K562 (cell line): ENCODE data around the gene MRPL58. TPM values are rescaled to one million over a fixed set of nuclear protein-coding genes. Genes with fewer than 3 reads are reported as not detected.

ENCODE experiments used
- ATAC-seq: fragments of 200-7000 bp; cut with Tn5 transposase; 3 replicates; pipeline ENCODE4 v1.9.1; 2020; ENCODE audit warnings: moderate library complexity
- BruUV-seq: library from RNA; stranded (reverse); fragments of 400-500 nt; replicated peaks from 2 replicates; lab custom pipeline; 2021; lab: Mats Ljungman, UMichigan
- CTCF ChIA-PET: fragments of 300-600 bp; formaldehyde crosslinking; extraction: SDS; loops from one replicate; lab custom pipeline; 2021; ENCODE audit warnings: low intra/inter-chr PET ratio; lab: Yijun Ruan, JAX
- POLR2A ChIA-PET: fragments of 300-600, 350-650 bp; sonication (Branson Sonifier 250); formaldehyde crosslinking; extraction: SDS; loops from one replicate; lab custom pipeline; 2021; ENCODE audit warnings: antibody characterized with exemption, inconsistent platforms; lab: Yijun Ruan, JAX
- DNase-seq, 4 experiments: peaks; one replicate each; pipeline versions ENCODE4 v3.0.0 to v3.0.0-alpha.2; 2011 to 2018; ENCODE audit warnings: low spot score in 3 of 4, mixed read lengths in 3 of 4; ENCODE audit errors: extremely low read depth in 1 of 4
- FAIRE-seq: peaks from 2 replicates; lab custom pipeline; 2011; peaks lifted over from hg19 to GRCh38; lab: Jason Lieb, UNC
- H2AFZ ChIP-seq: 2 replicates; pipeline ENCODE4 v1.6.0; 2011; ENCODE audit warnings: low read depth, low read length, control low read depth, inconsistent platforms
- H3K27ac ChIP-seq: fragments of 200-600 bp; 3 replicates; pipeline ENCODE4 v1.8.0; 2011; ENCODE audit warnings: low read depth, mild to moderate bottlenecking, control low read depth, inconsistent platforms, low read length, moderate library complexity, mixed read lengths; ENCODE audit errors: extremely low read depth
- H3K27me3 ChIP-seq, 2 experiments: fragments of 300-600 bp in 1 of 2; 2 replicates in 1 of 2; 3 replicates in 1 of 2; pipeline versions ENCODE4 v1.6.0 to v1.8.0; 2011; ENCODE audit warnings: inconsistent platforms in 2 of 2, low read length in 2 of 2, mild to moderate bottlenecking in 1 of 2, mixed read lengths in 1 of 2, moderate library complexity in 1 of 2; ENCODE audit not compliant: control insufficient read depth in 2 of 2, insufficient read depth in 2 of 2
- H3K36me3 ChIP-seq: fragments of 300-600 bp; 3 replicates; pipeline ENCODE4 v1.8.0; 2011; ENCODE audit warnings: mild to moderate bottlenecking, low read length, inconsistent platforms; ENCODE audit not compliant: control insufficient read depth, insufficient read depth
- H3K4me1 ChIP-seq, 2 experiments: fragments of 200-600 bp in 1 of 2; replicated peaks in 1 of 2; 2 replicates in 1 of 2; 3 replicates in 1 of 2; pipeline versions ENCODE4 v1.5.1 to v1.8.0; 2011; ENCODE audit warnings: inconsistent platforms in 2 of 2, low read length in 2 of 2, mild to moderate bottlenecking in 1 of 2, mixed read lengths in 1 of 2, moderate library complexity in 1 of 2; ENCODE audit not compliant: control insufficient read depth in 2 of 2, insufficient read depth in 2 of 2
- H3K4me2 ChIP-seq: 2 replicates; pipeline ENCODE4 v1.6.1; 2011; ENCODE audit warnings: low read length, control low read depth, inconsistent platforms, mixed read lengths; ENCODE audit not compliant: insufficient read depth
- H3K4me3 ChIP-seq: fragments of 200-600 bp; sonication (generic), shearing (Covaris generic); 2 replicates; pipeline ENCODE4 v1.5.1; 2016; ENCODE audit warnings: control low read depth, inconsistent platforms
- H3K79me2 ChIP-seq: fragments of 200-600 bp; 3 replicates; pipeline ENCODE4 v1.8.0; 2011; ENCODE audit warnings: low read length, inconsistent platforms; ENCODE audit not compliant: control insufficient read depth, insufficient read depth
- H3K9ac ChIP-seq, 2 experiments: 2 replicates each; pipeline versions ENCODE4 v1.6.0 to v1.6.1; 2011; ENCODE audit warnings: low read depth in 2 of 2, low read length in 2 of 2, control low read depth in 1 of 2, inconsistent platforms in 1 of 2, mild to moderate bottlenecking in 1 of 2, mixed read lengths in 1 of 2; ENCODE audit not compliant: insufficient read depth in 1 of 2
- H3K9me1 ChIP-seq: one replicate; pipeline ENCODE4 v1.6.0; 2011; ENCODE audit warnings: inconsistent platforms, mild to moderate bottlenecking, low read length, moderate library complexity; ENCODE audit not compliant: control insufficient read depth, insufficient read depth
- H3K9me3 ChIP-seq: replicated peaks from 2 replicates; pipeline ENCODE4 v1.5.1; 2011; ENCODE audit warnings: low read depth, low read length, inconsistent platforms; ENCODE audit not compliant: control insufficient read depth, insufficient read depth
- H4K20me1 ChIP-seq: replicated peaks from 2 replicates; pipeline ENCODE4 v1.6.1; 2011; ENCODE audit warnings: low read length, inconsistent platforms, mixed read lengths; ENCODE audit not compliant: control insufficient read depth, insufficient read depth
- AFF4 ChIP-seq: sonication (generic); formaldehyde crosslinking; IDR thresholded peaks from 2 replicates; pipeline ENCODE4 v1.8.0; 2023; ENCODE audit warnings: mild to moderate bottlenecking, missing genetic modification reagents
- ARNT ChIP-seq, 2 experiments: fragments of 450-650 bp; IDR thresholded peaks; 2 replicates each; pipeline ENCODE4 v1.6.1; 2016; ENCODE audit warnings: mild to moderate bottlenecking in 1 of 2
- BRCA1 ChIP-seq, 2 experiments: fragments of 450-650 bp in 1 of 2; sonication (generic) in 1 of 2; formaldehyde crosslinking in 1 of 2; IDR thresholded peaks; 2 replicates each; pipeline versions ENCODE4 v1.5.0 to v1.6.1; 2017 to 2020; ENCODE audit warnings: mild to moderate bottlenecking in 1 of 2, missing genetic modification reagents in 1 of 2
- C11orf30 ChIP-seq: fragments of 450-650 bp; IDR thresholded peaks from 2 replicates; pipeline ENCODE4 v1.6.1; 2016; ENCODE audit warnings: low read depth, mild to moderate bottlenecking
- FOXA3 ChIP-seq, 2 experiments: fragments of 450-650 bp in 1 of 2; sonication (generic) in 1 of 2; formaldehyde crosslinking; IDR thresholded peaks in 1 of 2; conservative IDR thresholded peaks in 1 of 2; 2 replicates each; pipeline versions ENCODE4 v1.4.0 to v1.8.0; 2020 to 2022; ENCODE audit warnings: mild to moderate bottlenecking in 2 of 2, missing genetic modification reagents in 1 of 2
- GABPB2 ChIP-seq: fragments of 250-450 bp; sonication (Bioruptor Pico); conservative IDR thresholded peaks from 2 replicates; pipeline ENCODE4 v1.5.1; 2021; ENCODE audit warnings: mild to moderate bottlenecking
- HNRNPUL1 ChIP-seq: fragments of 200-400 bp; formaldehyde crosslinking; IDR thresholded peaks from 2 replicates; pipeline ENCODE4 v1.6.1; 2017; ENCODE audit warnings: low read length
- NCOA6 ChIP-seq: fragments of 450-650 bp; IDR thresholded peaks from 2 replicates; pipeline ENCODE4 v1.6.1; 2017; ENCODE audit warnings: mild to moderate bottlenecking
- ZNF316 ChIP-seq: fragments of 450-650 bp; IDR thresholded peaks from 2 replicates; pipeline ENCODE4 v1.6.1; 2016
- ZNF408 ChIP-seq: fragments of 250-450 bp; sonication (Bioruptor Pico); IDR thresholded peaks from 2 replicates; pipeline ENCODE4 v1.4.0; 2020; ENCODE audit warnings: low read depth, mild to moderate bottlenecking, moderate library complexity
- ZNF551 ChIP-seq: fragments of 250-450 bp; sonication (Bioruptor Pico); IDR thresholded peaks from 2 replicates; pipeline ENCODE4 v1.5.0; 2021; ENCODE audit warnings: mild to moderate bottlenecking, moderate library complexity
- WGBS: fragments of 100-300 bp; shearing (Covaris generic); methylation state at CpG from one replicate; pipeline ENCODE4 v1.1.6; 2016; ENCODE audit warnings: low coverage, mixed read lengths; ENCODE audit not compliant: insufficient coverage; ENCODE audit errors: missing lambda C conversion rate; 5-methylcytosine and 5-hydroxymethylcytosine counted together
- in situ Hi-C: fragments of 300-500 bp; cut with MboI; formaldehyde crosslinking; loops from 4 replicates; pipeline ENCODE4 v1.15.0; 2018; ENCODE audit warnings: inconsistent platforms, mixed read lengths
- intact Hi-C: fragments of 100-400 bp; cut with micrococcal nuclease; formaldehyde crosslinking; loops from 2 replicates; pipeline ENCODE4 v1.14.2; 2022
- polyA plus RNA-seq, 8 experiments: library from polyadenylated mRNA; depleted of rRNA in 4 of 8; stranded (reverse) in 5 of 8; unstranded in 3 of 8; fragments of >200 nt; fragmentation: Nextera tagmentation in 2 of 8; fragmentation: Illumina TruSeq in 1 of 8; extraction: Ambion mirVana in 2 of 8; extraction: Trizol in 1 of 8; gene quantifications; 2 replicates each; pipeline versions ENCODE4 v1.2.1 to v1.2.3, GENCODE V29; 2011 to 2014; ENCODE audit warnings: inconsistent platforms in 1 of 8, missing spikeins in 1 of 8
- total RNA-seq, 7 experiments: library from RNA; depleted of rRNA in 6 of 7; stranded (reverse); fragments of >200 nt in 6 of 7; fragmentation: Illumina TruSeq in 2 of 7; extraction: Trizol in 2 of 7; gene quantifications; 2 replicates each; pipeline versions ENCODE4 v1.2.1 to v1.2.3, GENCODE V29; 2011 to 2021; ENCODE audit warnings: low replicate concordance in 1 of 7
- TF ChIP-seq, protein P1 (sequence below): sonication (generic); IDR thresholded peaks from 2 replicates; pipeline ENCODE4 v1.6.1; 2016
- TF ChIP-seq, protein P2 (sequence below), 2 experiments: fragments of 450-650 bp in 1 of 2; IDR thresholded peaks; 2 replicates each; pipeline ENCODE4 v1.6.1; 2011 to 2017; ENCODE audit warnings: low read depth in 2 of 2, antibody characterized with exemption in 1 of 2, borderline replicate concordance in 1 of 2, low read length in 1 of 2, mild to moderate bottlenecking in 1 of 2, mixed read lengths in 1 of 2; ENCODE audit not compliant: control insufficient read depth in 1 of 2

The MRPL58 gene
- total and polyA plus RNA-seq, 9 of the 15 experiments (the other 6 are each of a cell fraction or from before 2014, with no cell fraction given) = 30.8 to 107 (median 72.4) TPM

GRCh38 chr17:75065562-75066151 lies 53.2 kb downstream of the MRPL58 start:
- FAIRE-seq = peak; percentile 52
- ATAC-seq = no peak
- Histone ChIP-seq H3K9ac (0 out of 4 replicates have a peak overlapping the region, but pooled peaks of 1 of the 2 experiments have one; percentile 54), H3K36me3 (peaks cover 47% of the 10 kb centered on the region), H3K27ac (peak overlapping the region; percentile 13; the same call in 1 of the 3 replicates), H3K9me1 (no peaks in the 10 kb centered on the region), H3K9me3 (no peaks in the 10 kb centered on the region), H2AFZ (no peak overlapping the region), H3K79me2 (no peaks in the 10 kb centered on the region), H3K4me1 (peaks cover 0 to 3% of the 10 kb centered on the region in 2 experiments; a peak in 2 of 5 replicates), H4K20me1 (0 out of 2 replicates have a peak, but pooled peaks cover 3% of the 10 kb centered on the region), H3K4me2 (no peak overlapping the region), H3K27me3 (no peaks in the 10 kb centered on the region), H3K4me3 (no peak overlapping the region)
- intact Hi-C loops (no loop called here), in situ Hi-C loops (no loop called here)
- WGBS = 50% methylated on average over 6 of the region's 6 CpGs
- no TSS peak for BruUV-seq
- DNase-seq = no peak
- CTCF ChIA-PET = no interaction called here
- POLR2A ChIA-PET = interaction anchor here (0.7 to 1.2 kb wide), 4 partner anchors 9 to 124 kb away, joined by 3 read pairs; partner anchors contain the start of gene JPT1
- peak; percentile 59 for TF ChIP-seq ZNF316
- TF ChIP-seq BRCA1 (IDR thresholded peaks at IDR 0.05) = no peak
- no peak for TF ChIP-seq BRCA1 (CRISPR knock-in tag; IDR thresholded peaks at IDR 0.05)
- no peak for TF ChIP-seq ZNF551 (CRISPR knock-in tag)
- no peak for TF ChIP-seq ZNF408 (CRISPR knock-in tag)
- TF ChIP-seq, protein P1, sequence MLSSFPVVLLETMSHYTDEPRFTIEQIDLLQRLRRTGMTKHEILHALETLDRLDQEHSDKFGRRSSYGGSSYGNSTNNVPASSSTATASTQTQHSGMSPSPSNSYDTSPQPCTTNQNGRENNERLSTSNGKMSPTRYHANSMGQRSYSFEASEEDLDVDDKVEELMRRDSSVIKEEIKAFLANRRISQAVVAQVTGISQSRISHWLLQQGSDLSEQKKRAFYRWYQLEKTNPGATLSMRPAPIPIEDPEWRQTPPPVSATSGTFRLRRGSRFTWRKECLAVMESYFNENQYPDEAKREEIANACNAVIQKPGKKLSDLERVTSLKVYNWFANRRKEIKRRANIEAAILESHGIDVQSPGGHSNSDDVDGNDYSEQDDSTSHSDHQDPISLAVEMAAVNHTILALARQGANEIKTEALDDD = peak; percentile 62
- no peak for TF ChIP-seq HNRNPUL1
- no peak for TF ChIP-seq NCOA6
- TF ChIP-seq, protein P2, sequence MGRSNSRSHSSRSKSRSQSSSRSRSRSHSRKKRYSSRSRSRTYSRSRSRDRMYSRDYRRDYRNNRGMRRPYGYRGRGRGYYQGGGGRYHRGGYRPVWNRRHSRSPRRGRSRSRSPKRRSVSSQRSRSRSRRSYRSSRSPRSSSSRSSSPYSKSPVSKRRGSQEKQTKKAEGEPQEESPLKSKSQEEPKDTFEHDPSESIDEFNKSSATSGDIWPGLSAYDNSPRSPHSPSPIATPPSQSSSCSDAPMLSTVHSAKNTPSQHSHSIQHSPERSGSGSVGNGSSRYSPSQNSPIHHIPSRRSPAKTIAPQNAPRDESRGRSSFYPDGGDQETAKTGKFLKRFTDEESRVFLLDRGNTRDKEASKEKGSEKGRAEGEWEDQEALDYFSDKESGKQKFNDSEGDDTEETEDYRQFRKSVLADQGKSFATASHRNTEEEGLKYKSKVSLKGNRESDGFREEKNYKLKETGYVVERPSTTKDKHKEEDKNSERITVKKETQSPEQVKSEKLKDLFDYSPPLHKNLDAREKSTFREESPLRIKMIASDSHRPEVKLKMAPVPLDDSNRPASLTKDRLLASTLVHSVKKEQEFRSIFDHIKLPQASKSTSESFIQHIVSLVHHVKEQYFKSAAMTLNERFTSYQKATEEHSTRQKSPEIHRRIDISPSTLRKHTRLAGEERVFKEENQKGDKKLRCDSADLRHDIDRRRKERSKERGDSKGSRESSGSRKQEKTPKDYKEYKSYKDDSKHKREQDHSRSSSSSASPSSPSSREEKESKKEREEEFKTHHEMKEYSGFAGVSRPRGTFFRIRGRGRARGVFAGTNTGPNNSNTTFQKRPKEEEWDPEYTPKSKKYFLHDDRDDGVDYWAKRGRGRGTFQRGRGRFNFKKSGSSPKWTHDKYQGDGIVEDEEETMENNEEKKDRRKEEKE (IDR thresholded peaks at IDR 0.05; ENCODE audit: borderline replicate concordance in 1 of 2, control insufficient read depth in 1 of 2, low read depth in 2 of 2, low read length in 1 of 2) = no peak
- no peak for TF ChIP-seq ARNT (IDR thresholded peaks at IDR 0.05)
- TF ChIP-seq AFF4 (CRISPR knock-in tag) = no peak
- peak; percentile 44; the same call in 1 of the 2 replicates for TF ChIP-seq C11orf30
- TF ChIP-seq FOXA3 (CRISPR knock-in tag; conservative IDR thresholded peaks at IDR 0.05 in 1 of 2, IDR thresholded peaks at IDR 0.05 in 1 of 2) = no peak
- TF ChIP-seq GABPB2 (CRISPR knock-in tag) = no peak
